ENCODE data around the gene RAB6B.

RAB6B gene

DNA sequence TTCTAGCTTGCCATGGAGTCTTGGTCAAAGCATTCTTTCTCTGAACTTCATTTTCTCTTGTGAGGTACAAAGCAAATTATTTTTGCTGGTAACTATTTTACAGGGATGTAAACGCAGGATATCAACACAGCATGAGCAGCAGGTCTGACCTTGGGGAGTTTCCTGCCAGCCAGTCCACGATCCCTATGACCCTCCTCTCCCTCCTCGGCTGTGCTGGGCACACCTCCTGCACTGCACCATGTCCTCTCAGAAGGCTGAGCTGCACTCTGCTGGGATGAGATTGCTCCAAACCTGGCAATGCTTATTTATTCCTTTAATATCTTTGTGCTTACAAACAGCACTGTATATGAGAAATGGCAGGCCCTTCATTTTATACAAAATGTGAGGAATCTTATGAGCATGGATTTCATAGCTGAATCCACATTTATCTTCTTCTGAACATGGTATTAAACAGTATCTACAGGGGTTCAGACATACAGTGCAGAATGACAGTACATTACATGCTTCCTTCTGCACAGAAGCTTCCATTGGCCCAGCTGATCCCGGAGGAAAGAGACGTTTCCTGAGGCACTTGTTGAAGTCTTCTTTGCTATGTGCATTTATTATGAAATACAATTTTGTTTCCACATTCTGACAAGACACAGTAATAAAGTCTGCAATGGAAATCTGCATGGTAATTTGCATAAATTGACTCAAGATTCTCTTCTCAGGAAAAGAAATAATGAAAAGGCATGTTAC is 41.2 kb downstream of the RAB6B start:
- no peak for DNase-seq

DNA sequence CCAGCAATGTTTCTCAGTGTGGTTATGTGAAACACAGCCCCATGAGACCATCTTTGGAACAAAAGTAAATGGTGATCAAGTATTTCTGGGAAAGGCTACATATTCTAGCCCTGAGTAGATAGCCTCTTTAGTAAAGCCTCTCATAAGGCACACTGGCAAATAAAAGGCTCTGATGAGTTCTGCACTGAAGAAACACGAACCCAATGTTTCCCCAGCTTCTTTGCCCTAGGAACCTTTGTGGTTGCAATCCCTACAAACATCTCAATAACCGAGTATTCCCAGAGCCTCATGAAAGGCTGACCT is 41.8 kb downstream of the RAB6B start:
- DNase-seq, result no peak

DNA sequence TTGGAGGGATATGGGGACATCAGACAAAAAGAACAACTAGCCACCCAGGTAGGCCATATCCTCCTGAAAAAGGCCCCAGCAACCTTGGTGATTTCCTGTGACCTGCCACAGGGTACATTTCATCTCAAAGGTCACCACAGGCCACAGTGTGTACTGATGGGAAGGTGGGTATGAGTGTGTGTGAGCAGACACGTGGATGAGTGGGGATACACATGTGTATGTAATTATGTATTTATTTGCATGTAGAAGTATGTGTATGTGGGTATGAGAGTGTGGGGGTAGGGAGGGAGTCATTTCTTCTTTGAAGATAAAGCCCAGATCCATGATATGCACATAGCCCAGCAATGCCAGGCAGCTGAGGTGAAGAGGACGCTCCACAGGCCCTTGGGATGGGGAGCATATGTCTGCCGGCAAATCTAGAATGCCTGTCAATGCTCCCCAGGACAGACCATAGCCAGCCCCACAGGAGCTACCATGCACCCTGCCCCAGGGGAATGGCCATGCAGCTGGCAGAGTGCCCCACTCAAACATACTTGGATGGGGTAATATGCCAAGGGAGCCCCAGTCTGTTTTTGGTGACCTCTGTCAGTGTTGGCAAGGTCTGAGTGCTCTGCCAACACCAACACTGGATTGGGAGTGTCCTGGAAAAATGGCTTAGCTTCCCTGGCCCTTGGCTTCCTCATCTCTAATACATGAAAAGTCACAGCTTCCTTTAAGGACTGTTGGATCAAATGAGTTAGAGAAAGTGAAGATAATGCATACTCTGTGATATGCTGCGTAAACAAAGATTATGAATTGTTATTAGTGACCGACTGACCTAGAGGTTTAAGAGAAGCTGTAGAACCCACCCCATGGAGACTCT is 42.4 kb downstream of the RAB6B start:
- no peak for DNase-seq

DNA sequence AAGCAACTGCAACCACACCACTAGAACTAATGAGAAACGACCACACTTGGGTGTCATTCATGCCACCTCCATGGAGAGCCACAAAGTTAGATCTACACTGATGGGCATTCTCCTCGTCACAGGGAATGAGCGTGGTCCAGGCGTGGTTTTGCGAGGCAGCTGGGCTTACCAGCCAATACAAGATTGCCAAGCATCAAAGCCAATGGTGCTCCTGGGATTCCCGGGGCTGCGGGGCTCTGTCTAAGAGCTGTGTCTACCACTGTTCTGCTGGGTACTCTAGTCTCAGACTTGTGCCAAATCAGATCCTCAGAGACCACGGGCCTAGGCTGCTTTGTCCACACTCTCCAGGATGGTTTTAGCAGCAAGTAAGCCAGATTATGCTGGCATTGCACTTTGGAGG is 43.8 kb downstream of the RAB6B start:
- no peak for DNase-seq

DNA sequence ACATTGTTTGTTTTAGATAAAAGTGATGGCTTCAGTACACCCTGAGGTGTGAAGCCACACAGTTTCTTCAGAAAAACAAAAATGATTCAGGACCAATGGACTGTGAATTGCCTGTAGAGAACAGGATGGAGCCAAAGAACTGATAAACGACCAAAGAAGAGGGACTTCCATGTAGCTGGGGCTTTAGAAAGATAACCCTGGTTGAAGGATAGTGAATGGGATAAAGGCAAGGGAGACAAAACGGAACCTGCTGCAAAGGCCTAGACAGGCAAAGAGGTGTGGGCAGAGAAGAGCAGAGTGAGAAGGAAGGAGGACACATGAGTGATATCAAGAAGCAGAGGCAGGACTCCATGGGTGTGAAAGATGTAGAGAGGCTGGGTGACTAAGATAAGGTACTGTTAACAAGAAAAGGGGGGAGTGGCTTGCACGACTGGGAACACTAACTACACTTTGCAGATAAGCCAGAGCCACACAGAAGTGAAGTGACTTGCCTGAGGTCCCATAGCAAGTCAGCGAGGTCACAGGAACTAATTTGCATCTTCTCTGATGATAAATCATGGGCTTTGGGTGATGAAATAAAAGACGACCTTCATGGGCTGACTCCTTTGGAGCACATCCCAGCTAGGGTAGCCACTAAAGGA is 44.3 kb downstream of the RAB6B start:
- DNase-seq, result no peak

DNA sequence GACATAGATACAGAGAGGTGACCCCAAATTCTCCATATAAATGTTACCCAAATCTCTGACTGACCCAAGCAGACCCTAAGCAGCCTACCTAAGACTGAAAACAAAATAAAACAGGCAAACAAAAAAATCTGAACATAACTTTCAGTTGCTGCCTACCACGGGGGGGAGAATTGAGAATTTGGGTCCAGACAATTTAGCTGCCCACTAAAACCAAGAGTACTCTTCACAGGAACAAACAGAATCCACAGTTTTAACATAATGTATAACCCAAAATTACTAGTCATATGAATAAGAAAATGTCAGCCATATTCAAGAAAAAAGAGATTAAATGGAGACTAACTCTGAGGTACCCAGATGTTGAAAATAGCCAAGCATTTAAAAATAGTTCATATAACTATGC is 45.6 kb downstream of the RAB6B start:
- DNase-seq, result no peak

DNA sequence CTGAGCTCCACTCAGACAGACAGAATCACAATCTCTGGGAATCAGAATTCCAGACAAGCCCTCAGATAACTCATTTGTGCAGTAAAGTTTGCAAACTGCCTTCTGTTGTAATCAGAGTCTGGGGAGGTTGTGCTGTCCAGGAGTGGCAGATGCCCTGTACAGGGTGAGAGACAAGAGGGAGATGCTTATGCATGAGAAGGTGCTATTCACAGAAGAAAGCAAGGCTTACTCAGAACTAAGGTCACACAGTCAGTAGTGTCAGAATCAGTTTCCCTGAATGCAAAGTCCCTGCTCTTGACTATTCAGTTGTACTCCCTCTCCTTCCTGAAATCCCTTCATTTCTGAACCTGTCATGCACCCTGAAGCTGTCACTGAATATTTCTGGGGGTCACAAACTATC is 46.3 kb downstream of the RAB6B start:
- DNase-seq, result no peak

DNA sequence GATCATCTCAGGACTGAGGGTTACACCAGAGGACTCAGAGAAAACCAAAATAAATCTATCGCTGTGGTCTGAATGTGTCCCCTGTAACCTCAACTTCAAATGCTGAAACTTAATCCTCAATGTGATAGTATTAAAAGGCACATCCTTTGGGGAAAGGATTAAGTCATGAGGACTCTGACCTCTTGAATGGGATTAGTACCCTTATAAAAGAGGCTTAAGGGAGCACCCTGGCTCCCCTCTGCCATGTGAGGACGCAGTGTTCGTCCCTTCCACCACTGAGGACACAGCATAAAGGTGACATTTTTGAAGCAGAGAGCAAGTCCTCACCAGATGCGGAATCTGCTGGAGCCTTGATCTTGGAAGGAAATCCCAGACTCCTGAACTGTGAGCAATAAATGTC is 50.6 kb downstream of the RAB6B start:
- no peak for DNase-seq

DNA sequence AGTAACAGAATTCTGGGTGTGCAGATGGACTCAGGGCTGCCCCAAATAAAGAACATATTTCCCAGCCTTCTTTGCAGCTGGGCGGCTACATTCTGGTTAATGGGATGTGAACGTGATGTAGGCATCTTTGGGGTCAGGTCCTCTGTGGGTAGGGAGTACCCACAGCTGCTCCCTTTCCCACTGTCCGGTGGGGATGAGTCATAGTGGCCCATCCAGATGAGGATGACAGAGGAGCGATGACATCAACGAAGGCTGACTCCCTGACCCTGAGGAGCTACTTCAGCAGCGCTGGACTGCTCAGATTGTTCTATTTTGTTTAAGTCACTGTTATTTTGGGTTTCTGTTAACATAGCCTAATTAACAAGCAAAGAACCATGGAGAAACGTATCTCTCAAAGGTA is 52.0 kb downstream of the RAB6B start:
- no peak for DNase-seq

DNA sequence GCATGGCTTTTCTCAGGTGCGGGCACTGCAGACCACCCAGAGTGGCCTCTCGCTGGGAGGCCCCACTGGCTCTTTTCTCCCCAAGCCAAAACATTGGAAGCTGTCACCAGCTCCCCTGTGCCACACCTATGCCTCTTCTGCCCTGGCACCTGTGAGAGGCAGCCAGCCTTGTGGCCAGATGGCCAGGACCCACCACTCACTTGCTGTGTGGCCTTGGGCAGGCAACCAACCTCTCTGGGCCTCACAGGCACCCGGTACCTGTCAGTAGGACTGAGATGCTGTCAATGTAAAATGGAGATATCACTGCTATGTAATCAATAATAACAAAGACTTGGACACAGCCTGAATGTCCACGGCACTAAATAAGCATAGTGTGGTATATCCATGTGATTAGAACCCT is 53.5 kb downstream of the RAB6B start:
- DNase-seq, result no peak

DNA sequence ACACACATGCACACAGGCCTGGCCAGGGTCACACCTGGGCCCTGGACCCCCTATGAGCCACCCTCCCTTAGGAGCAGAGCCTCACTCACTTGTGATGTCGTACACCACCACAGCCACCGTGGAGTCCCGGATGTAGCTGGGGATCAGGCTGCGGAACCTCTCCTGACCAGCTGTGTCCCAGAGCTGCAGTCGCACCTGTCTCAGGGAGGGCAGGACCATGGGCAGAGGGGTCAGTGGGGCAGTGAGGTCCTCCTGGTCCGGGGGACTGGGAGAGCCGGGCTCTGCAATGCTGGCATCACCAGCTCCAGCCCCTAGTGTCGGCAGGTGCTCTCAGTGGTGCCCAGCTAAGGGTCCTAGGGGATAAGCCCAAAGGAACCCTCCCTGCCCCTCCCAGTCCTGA is 54.5 kb downstream of the RAB6B start:
- DNase-seq, result no peak

DNA sequence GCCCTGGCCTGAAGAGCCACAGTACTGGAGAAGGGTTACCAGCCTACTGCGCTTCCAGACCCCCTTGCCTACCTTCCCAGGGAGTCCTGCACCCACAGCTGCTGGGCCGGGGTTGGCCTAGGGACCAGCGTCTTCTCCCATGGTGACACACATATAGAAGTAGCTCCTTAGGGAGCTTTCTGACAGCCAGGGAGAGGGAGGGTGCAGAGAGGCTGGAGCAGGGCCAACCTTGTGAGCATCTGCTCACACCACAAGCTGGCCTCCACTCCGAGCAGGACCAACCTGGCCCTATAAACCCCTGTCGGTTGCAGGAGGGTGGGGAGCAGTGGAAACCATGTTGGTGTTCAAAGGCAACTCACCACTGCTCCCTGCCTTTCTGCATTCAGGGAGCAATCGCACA is 54.9 kb downstream of the RAB6B start:
- no peak for DNase-seq

DNA sequence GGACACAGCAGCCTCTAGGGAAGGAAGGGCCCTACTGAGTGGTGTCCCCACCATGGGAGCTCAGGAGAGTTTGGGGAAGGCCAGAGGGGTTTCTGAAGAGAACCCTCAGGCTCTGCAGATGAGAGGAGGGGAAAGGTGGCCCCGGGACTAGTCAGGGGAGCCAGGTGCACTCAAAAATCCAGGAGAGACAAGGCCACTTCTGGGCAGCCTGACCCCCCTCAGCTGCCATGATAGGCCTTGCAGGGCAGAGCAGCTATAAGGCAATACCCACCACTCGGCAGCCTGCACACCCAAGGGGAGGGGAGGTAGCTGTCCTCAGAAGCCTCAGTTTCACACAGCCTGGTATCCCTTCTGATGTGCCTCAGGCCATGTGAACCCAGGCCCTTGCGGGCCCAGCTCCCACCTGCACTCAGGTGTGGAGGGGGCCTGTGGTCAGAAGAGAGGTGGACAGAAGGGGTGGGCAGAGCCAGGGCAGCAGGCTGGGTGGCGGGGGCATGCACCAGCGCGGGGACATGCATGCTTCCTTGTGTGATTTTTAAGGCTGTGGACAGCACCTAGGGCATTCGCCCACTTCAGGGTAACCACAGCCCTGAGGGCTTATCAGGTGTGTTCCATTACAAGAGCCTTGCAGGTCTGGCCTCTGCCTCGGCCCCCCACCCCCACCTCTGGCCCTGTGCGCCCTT is 55.5 kb downstream of the RAB6B start:
- DNase-seq, result no peak

DNA sequence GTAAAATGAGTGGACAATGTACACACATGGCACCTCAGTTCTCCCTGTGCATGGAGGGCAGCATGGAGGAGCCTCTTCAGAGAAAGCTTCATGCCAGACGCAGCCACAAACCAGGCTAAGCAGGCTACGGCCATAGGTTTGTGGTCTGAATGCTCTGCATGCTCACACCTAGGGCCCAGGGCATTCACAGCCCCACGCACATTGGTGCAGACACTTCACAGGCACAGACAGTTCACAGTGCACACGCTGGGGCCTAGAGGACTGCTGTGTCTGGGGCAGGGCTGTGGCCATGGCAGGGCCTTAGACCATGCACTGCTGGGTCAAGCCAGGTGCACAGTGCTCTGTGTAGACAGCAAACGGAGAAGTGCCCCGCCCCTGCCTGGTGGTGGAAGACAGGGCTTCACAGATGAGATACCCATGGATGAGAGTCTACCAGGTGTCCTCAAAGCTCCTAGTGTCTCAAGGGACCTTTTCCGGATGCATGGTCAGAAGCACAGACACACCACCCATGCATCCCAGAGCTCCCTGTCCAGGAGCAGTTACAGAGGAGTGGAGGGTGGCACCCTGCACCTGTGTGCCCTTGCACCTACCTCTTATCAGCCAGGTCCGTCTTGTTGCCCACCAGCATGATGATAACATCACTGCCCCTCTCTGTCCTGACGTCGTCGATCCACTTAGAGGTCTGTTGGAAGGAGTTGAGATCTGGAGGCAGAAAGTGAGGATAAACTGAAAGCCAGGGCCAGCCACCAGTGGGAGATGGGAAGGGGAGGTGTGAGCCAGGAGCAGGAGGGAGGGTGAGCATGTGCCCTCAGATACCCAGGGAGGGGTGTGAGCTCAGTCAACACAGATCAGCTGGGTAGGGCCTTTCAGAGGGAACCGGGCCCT is 56.5 kb downstream of the RAB6B start:
- DNase-seq, result no peak

DNA sequence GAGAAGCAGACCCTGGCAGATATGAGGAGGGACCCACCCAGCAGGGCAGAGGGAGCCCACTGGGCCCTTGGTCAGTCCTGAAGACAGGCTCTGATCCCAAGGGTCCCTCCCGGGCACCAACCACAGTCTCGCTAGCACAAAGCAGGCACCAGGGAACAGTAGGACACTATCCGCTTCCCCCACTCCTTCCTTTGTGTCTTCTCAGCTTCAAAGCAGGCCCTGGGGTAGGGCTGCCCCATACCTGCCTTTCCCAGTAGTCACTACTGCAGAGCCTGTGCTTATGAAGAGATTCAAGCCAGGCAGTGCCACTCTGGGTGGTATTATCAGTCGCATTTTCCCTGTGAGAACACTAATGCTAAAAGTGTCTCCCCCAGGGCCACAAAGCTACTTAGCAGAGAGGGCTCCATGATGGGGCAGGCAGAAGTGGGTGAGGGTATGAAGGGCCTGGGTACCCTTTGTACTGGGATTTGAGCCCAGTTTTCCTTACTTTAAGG is 57.3 kb downstream of the RAB6B start:
- DNase-seq, result no peak

DNA sequence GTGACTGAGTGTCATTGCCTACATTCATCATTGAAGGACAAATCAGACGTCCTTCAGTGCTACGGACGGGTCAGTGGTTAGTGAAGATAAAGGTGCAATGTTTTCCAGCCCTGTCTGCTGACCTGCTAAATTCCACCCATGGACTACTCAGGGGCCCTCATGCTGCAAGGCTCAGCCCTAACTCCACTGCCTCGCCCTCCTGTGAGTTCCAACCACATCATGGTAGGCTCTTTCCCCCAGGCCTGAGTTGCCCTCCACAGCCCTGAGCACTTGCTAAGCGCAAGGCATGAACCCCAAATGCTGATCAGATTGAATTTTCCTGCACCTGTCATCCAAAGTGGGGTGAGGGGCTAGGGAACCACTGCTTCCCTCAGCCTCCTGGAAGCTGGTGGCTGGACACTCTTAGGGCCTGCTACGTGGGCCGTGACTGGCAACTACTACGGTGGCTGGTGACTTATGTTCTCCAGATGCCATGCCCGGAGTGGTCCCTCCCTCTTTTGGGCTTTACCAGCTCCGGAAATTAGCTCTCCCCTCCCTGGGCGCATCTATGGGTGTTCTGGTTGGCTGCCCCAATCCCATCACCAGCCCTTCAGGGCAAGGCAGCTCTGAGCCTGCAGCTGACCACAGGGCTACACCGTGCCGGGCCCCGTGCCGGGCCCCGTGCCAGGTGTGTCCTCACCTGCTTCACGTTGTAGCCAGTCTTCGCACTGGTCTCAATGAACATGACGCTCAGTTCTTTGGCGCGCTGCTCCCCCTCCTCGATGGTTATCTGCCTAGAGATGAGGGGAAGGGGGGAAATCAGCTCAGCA is 58.0 kb downstream of the RAB6B start:
- no peak for DNase-seq

DNA sequence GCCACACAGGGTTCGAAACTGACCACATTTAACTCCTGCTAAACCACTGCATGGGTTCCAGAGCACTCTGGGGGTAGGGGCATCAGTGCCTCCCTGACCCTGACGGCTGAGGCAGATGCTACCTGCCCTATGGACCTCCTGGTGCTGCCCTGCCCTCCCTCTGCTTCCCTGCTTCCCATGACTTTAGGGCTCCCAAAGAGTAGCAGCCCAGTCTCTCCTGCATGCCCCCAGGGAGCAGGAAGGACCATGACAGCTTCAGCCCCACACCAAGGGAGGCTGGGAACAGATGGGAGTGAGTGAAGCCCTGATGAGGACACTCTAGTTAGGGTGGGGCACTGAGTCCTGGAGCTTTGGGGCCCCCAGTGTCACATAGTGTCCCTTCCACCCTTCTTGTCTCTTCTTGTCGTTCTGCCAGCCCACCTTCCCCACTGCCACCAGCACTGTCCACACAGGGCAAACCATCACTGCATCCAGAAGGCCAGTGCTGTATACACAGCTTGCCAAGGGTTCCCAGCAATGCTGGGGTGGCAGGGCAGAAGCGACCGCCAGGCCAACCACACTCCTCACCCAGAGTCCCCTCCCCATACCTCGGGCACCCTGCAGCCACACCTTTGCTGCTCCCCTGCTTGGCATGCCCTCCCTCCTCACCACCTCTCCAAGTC is 59.1 kb downstream of the RAB6B start:
- DNase-seq, result no peak

DNA sequence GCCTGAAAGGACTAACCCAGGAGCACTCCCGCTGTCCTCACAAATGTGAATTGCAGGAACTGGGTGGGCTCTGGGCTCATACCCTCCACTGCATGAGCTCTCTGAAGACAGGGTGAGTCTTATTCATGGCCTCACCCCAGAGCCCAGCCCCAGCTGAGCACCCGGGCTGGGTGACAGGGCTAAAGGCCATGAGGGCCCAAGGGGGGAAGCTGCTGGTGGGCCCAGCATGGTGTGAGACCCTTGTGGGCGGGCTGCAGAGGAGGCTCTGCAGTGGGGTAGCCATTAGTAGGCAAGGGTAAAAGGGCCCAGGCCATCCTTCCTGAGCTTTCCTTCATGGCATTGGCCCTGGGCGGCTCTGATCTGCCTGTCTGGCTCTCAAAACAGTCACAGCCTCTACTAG is 59.7 kb downstream of the RAB6B start:
- no peak for DNase-seq

DNA sequence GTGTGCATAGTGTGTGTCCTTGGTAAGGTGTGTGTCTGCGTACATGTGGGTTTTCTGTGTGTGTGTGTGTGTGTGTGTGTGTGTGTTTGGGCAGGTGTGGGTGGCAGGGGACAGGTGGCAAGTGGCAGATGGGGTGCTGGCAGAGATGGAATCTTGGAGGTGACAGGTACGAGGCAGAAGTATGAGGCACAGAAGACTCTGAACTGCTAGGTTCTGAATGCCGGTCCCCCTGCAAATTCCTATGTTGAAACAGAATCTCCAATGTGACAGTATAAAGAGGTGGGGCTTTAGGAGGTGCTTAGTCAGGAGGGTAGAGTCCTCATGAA is 60.3 kb downstream of the RAB6B start:
- DNase-seq, result no peak

DNA sequence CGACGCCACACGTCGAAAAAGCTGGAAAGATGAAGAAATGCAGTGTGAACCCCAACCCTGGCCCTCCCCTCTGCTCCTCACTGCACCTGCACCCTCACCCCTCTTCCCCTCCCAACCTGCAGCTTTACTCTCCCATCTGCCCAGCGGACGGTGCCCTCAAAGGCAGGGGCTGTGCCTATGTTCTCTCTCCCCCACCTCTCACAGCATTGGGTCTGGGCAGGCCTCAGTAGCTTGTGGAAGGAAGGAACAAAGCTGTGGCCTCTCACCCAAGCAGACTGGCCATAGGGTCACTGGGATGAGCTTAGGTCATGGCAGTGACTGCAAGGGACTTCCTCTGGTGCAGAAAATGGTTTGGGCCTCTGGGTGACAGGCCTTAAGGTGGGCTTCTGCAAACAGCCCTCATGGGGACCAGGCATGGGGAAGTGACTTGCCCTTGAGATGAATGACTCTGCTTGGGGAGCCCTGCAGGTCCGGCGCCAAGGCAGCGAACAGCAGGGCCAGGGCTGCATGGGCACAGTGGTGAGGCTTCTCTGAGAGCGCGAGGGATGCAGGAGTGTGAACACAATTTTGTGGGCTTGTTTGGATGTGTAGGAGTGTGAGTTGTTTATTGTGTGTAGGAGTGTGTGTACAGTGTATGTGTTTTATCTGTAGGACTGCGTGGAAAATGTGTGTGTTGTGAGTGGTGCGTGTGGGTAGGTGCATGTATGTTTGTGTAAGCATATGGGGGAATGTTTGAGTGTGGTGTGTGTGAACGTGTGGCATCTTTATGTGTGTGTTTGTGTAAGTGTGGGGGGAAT is 60.9 kb downstream of the RAB6B start:
- no peak for DNase-seq

Data from NCI-H2029 treated with DMSO at 0.1 percent for 48 hours (cell line).